T-helper 9 cell (primary cell): ENCODE data around the gene IL1RAPL2.
"Not testable (repeated sequence)": the region's sequence is repeated elsewhere in the genome, so short reads cannot be mapped to it uniquely, and the experiment has no call there.

Experiments
- DNase-seq: peaks from one replicate; pipeline ENCODE4 v3.0.0-alpha.2; 2020

Gene IL1RAPL2

DNA sequence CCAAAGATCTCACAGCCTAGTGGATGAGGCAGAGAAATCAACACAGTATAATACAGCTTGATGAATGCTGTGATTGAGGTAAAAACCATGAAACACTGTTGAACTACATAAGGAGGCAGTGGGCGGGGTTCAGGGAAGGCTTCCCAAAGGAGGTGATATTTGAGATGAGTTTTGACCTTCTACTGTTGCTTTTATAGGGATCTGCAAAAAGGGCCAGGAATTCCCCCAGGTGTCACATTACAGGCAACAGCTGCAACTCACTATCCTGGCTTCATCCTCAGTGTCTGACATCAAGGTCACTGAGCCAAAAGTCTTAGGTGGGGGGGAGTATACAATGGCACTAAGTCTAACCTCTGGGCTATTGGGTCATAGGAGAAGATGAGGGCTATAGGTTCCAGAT lies 1070.7 kb downstream of the IL1RAPL2 start:
- DNase-seq = no peak

DNA sequence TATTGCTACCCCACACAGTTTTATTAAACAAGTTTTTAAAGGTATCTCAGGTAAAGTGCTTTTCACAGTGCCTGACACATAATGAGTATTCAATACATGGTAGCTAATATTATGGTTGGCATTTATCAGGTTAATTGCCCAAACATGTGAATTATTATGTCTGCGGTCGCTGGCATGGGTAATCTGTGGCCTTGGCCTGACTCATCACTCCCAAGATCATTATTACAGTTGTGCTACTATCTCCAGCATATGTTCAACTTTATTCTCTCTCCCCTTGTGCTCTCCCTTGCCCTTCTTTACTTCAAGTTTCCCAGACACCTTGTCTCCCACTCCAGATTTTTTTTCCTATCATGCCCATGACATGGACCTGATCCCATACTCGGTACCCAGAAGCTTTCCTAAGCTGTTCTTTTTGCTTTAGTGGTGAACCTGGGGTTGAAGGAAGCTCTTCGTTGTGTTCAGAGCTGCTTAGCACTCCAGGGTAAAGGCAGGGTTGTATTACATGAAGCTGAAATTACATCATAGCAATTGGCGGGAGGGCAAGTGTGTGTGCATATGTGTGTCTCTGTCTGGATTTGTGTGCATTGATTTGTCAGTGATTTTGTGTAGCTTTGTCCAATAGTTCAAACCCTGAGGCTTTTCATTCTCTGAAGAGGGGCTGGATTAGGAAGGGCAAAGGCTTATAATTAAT lies 1079.8 kb downstream of the IL1RAPL2 start:
- no peak for DNase-seq

- DNase-seq = no peak
Measured at GRCh38 chrX:105646592-105647372, 1080.8 kb downstream of the IL1RAPL2 start.

DNA sequence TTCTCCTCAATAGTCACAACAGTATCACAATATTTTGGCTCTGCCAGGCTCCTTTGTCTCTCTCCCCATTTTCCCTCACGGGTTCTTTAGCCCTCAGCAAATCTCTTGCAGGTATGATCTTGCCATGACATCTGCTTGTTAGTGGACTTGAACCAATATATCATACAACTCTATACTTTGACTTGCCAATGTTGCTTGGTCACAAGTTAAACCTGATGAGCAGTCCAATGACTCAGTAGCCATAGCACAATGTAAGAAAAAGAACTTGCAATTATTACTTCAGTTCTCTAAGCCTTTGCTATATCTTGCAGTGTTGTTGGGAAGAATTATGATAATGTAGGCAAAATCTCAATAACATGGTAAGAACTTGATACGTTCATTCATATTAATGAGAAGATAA lies 1081.8 kb downstream of the IL1RAPL2 start:
- DNase-seq = no peak

- DNase-seq = no peak
Measured at GRCh38 chrX:105648732-105649131, 1082.7 kb downstream of the IL1RAPL2 start.

DNA sequence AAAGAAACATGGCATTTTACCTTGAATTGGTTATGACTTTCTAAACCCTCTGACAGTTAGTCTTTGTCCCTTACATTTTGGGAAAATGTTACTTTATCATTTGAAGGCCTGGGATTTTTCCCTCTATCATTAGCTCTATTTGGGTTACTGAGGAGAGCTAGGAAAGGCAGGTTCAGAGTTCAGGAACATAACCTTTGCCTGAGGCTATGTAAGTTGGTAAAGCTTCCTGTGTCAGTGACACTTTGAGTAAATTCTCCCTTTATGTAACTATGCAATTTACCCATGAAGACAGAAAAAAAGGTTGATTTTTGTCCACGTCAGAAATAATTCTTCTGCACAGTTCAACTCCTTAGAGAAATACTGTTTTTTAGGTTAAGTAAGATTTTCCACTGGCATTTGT lies 1084.6 kb downstream of the IL1RAPL2 start:
- no peak for DNase-seq

DNA sequence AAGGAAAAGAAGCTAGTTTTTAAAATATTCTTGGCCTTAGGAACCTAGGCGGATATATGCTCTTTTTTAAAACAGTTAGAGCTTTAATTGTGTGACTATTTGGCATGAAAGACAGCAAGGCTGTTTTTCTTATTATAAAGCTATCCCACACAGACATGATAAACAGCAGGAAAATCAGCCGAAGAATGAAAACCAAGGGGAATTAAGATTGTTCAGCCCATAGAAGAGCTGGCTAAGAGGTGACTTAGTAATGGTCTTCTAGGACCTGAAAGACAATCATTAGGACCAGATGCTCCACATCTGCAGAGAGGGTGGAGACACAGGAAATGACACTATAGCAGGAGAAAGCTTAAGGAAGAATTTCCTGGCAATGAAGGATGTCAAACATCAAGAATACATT lies 1085.0 kb downstream of the IL1RAPL2 start:
- DNase-seq = no peak

DNA sequence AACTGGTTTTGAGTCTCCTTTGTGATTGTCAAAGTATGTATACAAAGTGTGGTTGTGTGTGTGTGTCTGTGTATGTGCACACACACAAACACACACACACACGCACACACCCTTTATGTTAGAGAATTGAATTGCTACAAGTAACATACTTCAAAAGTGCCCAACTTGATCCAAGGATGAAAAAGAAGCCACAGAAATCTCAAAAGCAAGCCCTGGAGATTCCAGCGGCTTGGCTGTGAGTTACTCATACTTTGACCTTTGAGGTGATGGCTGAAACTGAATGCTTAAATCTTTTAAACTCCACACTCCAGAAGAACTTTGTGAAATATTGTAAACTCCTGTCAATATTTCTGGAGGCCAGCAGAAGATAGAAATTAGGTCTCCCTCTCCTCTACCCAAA lies 1087.9 kb downstream of the IL1RAPL2 start:
- no peak for DNase-seq

DNA sequence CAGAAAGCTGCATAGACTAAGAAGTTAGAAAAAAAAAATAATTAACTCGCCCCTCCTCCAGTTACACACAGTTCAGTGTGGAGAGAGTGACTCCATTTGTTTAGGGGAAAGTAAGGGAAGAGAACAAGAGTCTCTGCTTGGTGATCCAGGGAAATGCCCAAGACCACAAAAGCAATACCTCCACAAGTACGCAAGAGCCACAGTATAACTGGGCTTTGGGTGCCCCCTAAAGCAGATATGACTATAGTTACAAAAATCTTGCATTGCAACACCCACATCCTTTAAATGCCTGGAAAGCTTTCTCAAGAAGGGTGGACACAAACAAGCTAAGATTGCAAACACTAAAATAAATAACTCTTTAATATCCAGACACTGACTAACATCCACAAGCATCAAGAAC lies 1092.1 kb downstream of the IL1RAPL2 start:
- no peak for DNase-seq

GRCh38 chrX:105662248-105662647 lies 1096.2 kb downstream of the IL1RAPL2 start:
- no peak for DNase-seq

GRCh38 chrX:105664243-105664642 lies 1098.2 kb downstream of the IL1RAPL2 start:
- no peak for DNase-seq

- not testable (repeated sequence) for DNase-seq
Measured at GRCh38 chrX:105684288-105684687, 1118.3 kb downstream of the IL1RAPL2 start.

GRCh38 chrX:105694839-105695238 lies 1128.8 kb downstream of the IL1RAPL2 start:
- no peak for DNase-seq

GRCh38 chrX:105695451-105695850 lies 1129.5 kb downstream of the IL1RAPL2 start:
- no peak for DNase-seq

GRCh38 chrX:105696870-105697269 lies 1130.9 kb downstream of the IL1RAPL2 start:
- no peak for DNase-seq

- no peak for DNase-seq
Measured at GRCh38 chrX:105697984-105698781, 1132.2 kb downstream of the IL1RAPL2 start.

- no peak for DNase-seq
Measured at GRCh38 chrX:105700331-105700730, 1134.3 kb downstream of the IL1RAPL2 start.

DNA sequence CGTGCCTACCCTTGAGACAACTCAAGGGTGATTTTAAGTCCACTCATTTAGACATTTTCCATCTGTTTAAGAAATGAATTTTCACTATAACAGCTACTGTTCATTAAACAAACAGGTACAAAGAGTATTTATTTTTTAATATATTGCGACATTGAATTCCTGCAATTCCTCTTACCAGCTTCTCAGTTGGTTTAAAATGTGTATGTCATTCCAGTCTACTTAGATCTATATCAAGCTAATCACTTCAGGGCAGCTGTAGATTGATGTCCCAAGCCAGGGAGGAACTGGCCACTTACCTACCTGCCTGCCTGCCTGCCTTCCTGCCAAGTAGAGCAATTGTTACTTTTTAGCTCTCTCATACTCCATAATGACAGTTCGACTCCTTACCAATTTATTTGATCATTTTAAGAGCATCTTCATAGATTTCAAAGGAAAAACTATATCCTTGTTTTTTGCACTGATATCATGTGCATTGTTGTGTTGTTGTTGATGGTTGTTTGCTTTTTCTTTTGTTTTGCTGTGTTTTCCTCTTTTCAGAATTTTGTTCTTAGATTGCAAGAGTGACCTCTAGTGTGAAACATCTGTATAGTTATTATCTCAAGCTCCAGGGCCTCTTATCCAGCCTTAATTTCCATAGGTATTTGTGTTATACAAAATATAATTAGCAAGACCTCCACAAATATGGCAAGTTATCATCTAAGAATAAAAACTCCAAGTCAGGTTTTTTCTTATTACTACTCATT lies 1135.5 kb downstream of the IL1RAPL2 start:
- no peak for DNase-seq

GRCh38 chrX:105703876-105704275 lies 1137.9 kb downstream of the IL1RAPL2 start:
- DNase-seq = no peak

- no peak for DNase-seq
Measured at GRCh38 chrX:105706041-105706440, 1140.0 kb downstream of the IL1RAPL2 start.

- DNase-seq = no peak
Measured at GRCh38 chrX:105711805-105712204, 1145.8 kb downstream of the IL1RAPL2 start.

- DNase-seq = no peak
Measured at GRCh38 chrX:105715746-105716145, 1149.7 kb downstream of the IL1RAPL2 start.
